SU-DHL-6 (cell line): ENCODE measurements around the gene DYSF.

Source experiments
- H2AFZ ChIP-seq: fragments of 200-600 bp; sonication (generic); 2 replicates; pipeline ENCODE4 v1.6.1; 2014; ENCODE audit warnings: low read depth, mild to moderate bottlenecking, moderate library complexity, mixed read lengths, antibody characterized with exemption, low read length; ENCODE audit not compliant: severe bottlenecking
- H3F3A ChIP-seq: fragments of 200-600 bp; shearing (Covaris generic); 2 replicates; pipeline ENCODE4 v1.6.0; 2016; ENCODE audit warnings: antibody characterized with exemption, mild to moderate bottlenecking; ENCODE audit not compliant: insufficient read depth
- H3K27ac ChIP-seq: fragments of 200-600 bp; sonication (generic); 2 replicates; pipeline ENCODE4 v1.5.1; 2016; ENCODE audit warnings: low read depth, mild to moderate bottlenecking, low read length, moderate library complexity, mixed read lengths
- H3K27me3 ChIP-seq: fragments of 200-600 bp; sonication (generic), shearing (Covaris generic); 2 replicates; pipeline ENCODE4 v1.6.0; 2014; ENCODE audit warnings: mild to moderate bottlenecking, low read length
- H3K36me3 ChIP-seq: fragments of 200-600 bp; sonication (generic); 2 replicates; pipeline ENCODE4 v1.6.1; 2014; ENCODE audit warnings: mild to moderate bottlenecking, low read length, mixed read lengths
- H3K4me2 ChIP-seq: fragments of 300-600, 200-600 bp; shearing (Covaris generic), sonication (generic); 2 replicates; pipeline ENCODE4 v1.6.0; 2014; ENCODE audit warnings: low read length, low read depth, mild to moderate bottlenecking; ENCODE audit not compliant: poor library complexity, severe bottlenecking
- H3K4me3 ChIP-seq: fragments of 200-600 bp; sonication (generic); 2 replicates; pipeline ENCODE4 v1.5.1; 2014; ENCODE audit warnings: antibody characterized with exemption, low read length, mild to moderate bottlenecking, mixed read lengths; ENCODE audit not compliant: insufficient read depth, poor library complexity, severe bottlenecking
- H3K79me2 ChIP-seq: fragments of 200-600 bp; sonication (generic); 2 replicates; pipeline ENCODE4 v1.6.1; 2014; ENCODE audit warnings: mild to moderate bottlenecking, low read length, moderate library complexity; ENCODE audit not compliant: insufficient read depth
- H3K9ac ChIP-seq: fragments of 200-600 bp; sonication (generic); 2 replicates; pipeline ENCODE4 v1.7.0; 2014; ENCODE audit warnings: mild to moderate bottlenecking, low read length
- H3K9me2 ChIP-seq: fragments of 200-600 bp; sonication (generic); replicated peaks from 2 replicates; pipeline ENCODE4 v1.6.1; 2014; ENCODE audit warnings: low read length; ENCODE audit not compliant: insufficient read depth
- H3K9me3 ChIP-seq: fragments of 200-600 bp; sonication (generic); 2 replicates; pipeline ENCODE4 v1.6.1; 2014; ENCODE audit warnings: low read length, mixed read lengths; ENCODE audit not compliant: insufficient read depth
- H4K20me1 ChIP-seq: fragments of 200-600 bp; sonication (generic); 2 replicates; pipeline ENCODE4 v1.6.1; 2014; ENCODE audit warnings: low read depth, mild to moderate bottlenecking, antibody characterized with exemption, low read length, moderate library complexity, mixed read lengths
- CTCF ChIP-seq: fragments of 200-600 bp; sonication (generic); IDR thresholded peaks from one replicate; pipeline ENCODE4 v1.5.1; 2017; ENCODE audit warnings: antibody characterized with exemption, mild to moderate bottlenecking, low read length, moderate library complexity; ENCODE audit not compliant: insufficient read depth, poor library complexity, severe bottlenecking
- EZH2phosphoT487 ChIP-seq: fragments of 200-600 bp; sonication (generic), shearing (Covaris generic); conservative IDR thresholded peaks from 2 replicates; pipeline ENCODE4 v1.6.1; 2018; ENCODE audit warnings: mild to moderate bottlenecking, antibody characterized with exemption, low read length, moderate library complexity, mixed read lengths

Gene DYSF

GRCh38 chr2:71494091-71494490 lies 40.7 kb downstream of the DYSF start:
- Histone ChIP-seq H4K20me1 (no peaks in the 10 kb centered on the region), H3F3A (no peaks in the 10 kb centered on the region), H3K36me3 (no peaks in the 10 kb centered on the region), H3K27me3 (no peaks in the 10 kb centered on the region), H2AFZ (no peak overlapping the region), H3K9me2 (no peaks in the 10 kb centered on the region), H3K9ac (no peak overlapping the region), H3K27ac (no peak overlapping the region), H3K79me2 (no peaks in the 10 kb centered on the region), H3K4me2 (no peak overlapping the region), H3K4me3 (no peak overlapping the region), H3K9me3 (no peaks in the 10 kb centered on the region)
- TF ChIP-seq CTCF: no peak

GRCh38 chr2:71494523-71495155 lies 41.3 kb downstream of the DYSF start:
- Histone ChIP-seq H3K27ac (no peak overlapping the region), H3F3A (no peaks in the 10 kb centered on the region), H3K9me3 (no peaks in the 10 kb centered on the region), H3K9me2 (no peaks in the 10 kb centered on the region), H3K4me3 (no peak overlapping the region), H3K27me3 (no peaks in the 10 kb centered on the region), H4K20me1 (no peaks in the 10 kb centered on the region), H3K79me2 (no peaks in the 10 kb centered on the region), H2AFZ (no peak overlapping the region), H3K4me2 (no peak overlapping the region), H3K9ac (no peak overlapping the region), H3K36me3 (no peaks in the 10 kb centered on the region)
- TF ChIP-seq EZH2phosphoT487 (no peak), CTCF (no peak)

- TF ChIP-seq EZH2phosphoT487 (no peak), CTCF (no peak)
- no peaks in the 10 kb centered on the region for H3K9me2 ChIP-seq
- H3K27ac ChIP-seq: no peak overlapping the region
- H3K9me3 ChIP-seq: no peaks in the 10 kb centered on the region
- no peaks in the 10 kb centered on the region for H4K20me1 ChIP-seq
- no peaks in the 10 kb centered on the region for H3K79me2 ChIP-seq
- H3K4me3 ChIP-seq: no peak overlapping the region
- H3K36me3 ChIP-seq: no peaks in the 10 kb centered on the region
- no peak overlapping the region for H2AFZ ChIP-seq
- H3K4me2 ChIP-seq: no peak overlapping the region
- no peaks in the 10 kb centered on the region for H3K27me3 ChIP-seq
- H3K9ac ChIP-seq: no peak overlapping the region
- no peaks in the 10 kb centered on the region for H3F3A ChIP-seq
Measured at GRCh38 chr2:71496156-71496770, 42.9 kb downstream of the DYSF start.
